Stimulated activated CD8-positive, alpha-beta memory T cell treated with anti-CD3 and anti-CD28 coated beads, Interleukin-7, amount 100 ng/mL, for 4 hours (primary cell): ENCODE results near the gene HOXD12.

Experiments
- DNase-seq, 2 donors: peaks; one replicate each; pipeline ENCODE4 v3.0.0-alpha.2; 2020; ENCODE audit warnings: low read depth in 2 of 2

The HOXD12 gene

GRCh38 chr2:176148751-176149421 lies 49.3 kb downstream of the HOXD12 start:
- no peak for DNase-seq

GRCh38 chr2:176149481-176149938 lies 49.9 kb downstream of the HOXD12 start:
- no peak for DNase-seq

- no peak for DNase-seq
These were observed 50.5 kb downstream of the HOXD12 start for GRCh38 chr2:176149939-176150583.

GRCh38 chr2:176150584-176151441 lies 51.2 kb downstream of the HOXD12 start:
- DNase-seq: no peak

- no peak for DNase-seq
These were observed 52.1 kb downstream of the HOXD12 start, which contains the start of gene HOXD4 for GRCh38 chr2:176151442-176152287. Gene HOXD4, plus strand, starts transcription at chr2:176151550. Its CDS starts 84 bp downstream, at chr2:176151634.
